Right lobe of liver (tissue), 4 donors: Measurements from ENCODE around the gene PDZRN4.

ENCODE experiments used
- CTCF ChIP-seq, 4 donors: fragments of 200-600 bp in 3 of 4; fragments of 450-650 bp in 1 of 4; IDR thresholded peaks; one replicate each; pipeline versions ENCODE4 v1.5.1 to v1.8.0; 2016 to 2022; ENCODE audit warnings: antibody characterized with exemption in 4 of 4, mild to moderate bottlenecking in 2 of 4
- POLR2A ChIP-seq: fragments of 450-650 bp; IDR thresholded peaks from one replicate; pipeline ENCODE4 v1.6.1; 2017; ENCODE audit warnings: antibody characterized with exemption, mild to moderate bottlenecking
- donor health status: DM: no; HTN: no; CAD: no.
- donor health status: DM: no; HTN: no; CAD: no.
- donor health status: DM: no; HTN: yes; CAD: no.

- TF ChIP-seq CTCF (IDR thresholded peaks at IDR 0.05) (no peak), POLR2A (no peak)
These were observed 1.5 kb downstream of the PDZRN4 start for GRCh38 chr12:41189395-41190251.
